GM12875 (cell line): Measurements from ENCODE around the gene SRP72.

Experiments used
- H3K4me3 ChIP-seq: one replicate; pipeline ENCODE4 v1.5.1; 2011; ENCODE audit warnings: low read depth, low read length, control low read depth
- CTCF ChIP-seq: IDR thresholded peaks from 2 replicates; pipeline ENCODE4 v1.5.1; 2011; ENCODE audit warnings: low read depth, mild to moderate bottlenecking, control low read depth, inconsistent platforms, low read length, moderate library complexity, borderline replicate concordance; ENCODE audit not compliant: insufficient read depth

Gene SRP72

DNA sequence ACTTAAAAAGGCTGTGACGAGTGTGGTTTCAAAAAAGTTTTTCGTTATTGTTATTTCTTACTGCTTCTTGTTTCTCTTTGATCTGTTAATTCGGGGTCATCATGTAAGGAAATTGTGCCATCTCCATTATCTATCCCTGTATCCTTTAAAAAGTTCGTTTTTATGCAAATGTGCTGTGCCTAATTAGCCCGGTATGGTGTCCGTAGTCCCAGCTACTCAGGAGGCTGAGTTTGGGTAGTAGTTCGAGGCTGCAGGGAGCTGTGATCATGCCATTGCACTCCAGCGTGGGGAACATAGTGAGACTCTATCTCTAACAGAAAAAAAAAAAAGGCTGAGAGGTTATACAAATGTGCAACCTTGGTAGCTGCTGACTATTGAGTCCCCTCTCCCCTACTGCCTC is 83.2 kb downstream of the SRP72 start:
- no peak for TF ChIP-seq CTCF
- H3K4me3 ChIP-seq, result no peak overlapping the region

GRCh38 chr4:56551516-56551915 is 84.1 kb downstream of the SRP72 start:
- TF ChIP-seq CTCF, result no peak

DNA sequence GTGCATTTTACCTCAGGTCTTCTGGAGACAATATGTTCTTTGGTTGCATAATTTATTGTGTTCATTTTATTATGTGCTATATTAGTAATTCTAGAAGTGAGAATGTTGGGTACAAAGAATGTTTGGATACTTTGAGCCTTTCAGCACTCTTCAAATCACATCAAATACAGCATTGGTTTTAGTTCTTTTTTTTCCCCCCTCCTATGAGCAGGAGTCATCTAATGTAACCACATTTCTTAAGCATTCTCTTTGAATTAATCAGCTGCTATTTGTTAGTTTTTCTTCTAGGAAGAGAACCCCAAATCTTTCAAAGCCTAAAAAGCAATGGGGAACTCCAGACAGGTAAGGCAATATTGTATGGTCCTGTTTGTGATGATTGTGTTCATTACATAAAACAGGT is 84.9 kb downstream of the SRP72 start:
- no peak for TF ChIP-seq CTCF

More at GRCh38 chr4:56551516-56551915, 84.1 kb downstream of the SRP72 start:
- H3K4me3 ChIP-seq, result no peak overlapping the region

More for the DNA sequence above, 84.9 kb downstream of the SRP72 start:
- no peak overlapping the region for H3K4me3 ChIP-seq
